Muscle of arm (tissue), 14 donors: ENCODE data around the gene EIF3CL. TPM values are rescaled to one million over a fixed set of nuclear protein-coding genes. Genes with fewer than 3 reads are reported as not detected.
"Not testable (repeated sequence)": the region's sequence is repeated elsewhere in the genome, so short reads cannot be mapped to it uniquely, and the experiment has no call there.

Experiments
- DNase-seq: peaks from one replicate; pipeline ENCODE4 v3.0.0-alpha.2; 2013
- long read RNA-seq, 11 donors: transcript quantifications; one replicate each; lab custom pipeline, GENCODE V29; 2026
- polyA plus RNA-seq, 12 donors: library from polyadenylated mRNA; unstranded; fragments of 120-200 nt; gene quantifications; one replicate each; pipeline ENCODE4 v1.2.1, GENCODE V29; 2013; ENCODE audit not compliant: insufficient read length in 12 of 12

The EIF3CL gene
- polyA plus RNA-seq = 100 to 1,000 TPM in 2 of 12 donors, 10 to 100 TPM in 9, not detected in 1; 34.5 to 151 (median 79.1) TPM
- long read RNA-seq, donor 1, transcript EIF3CL-201 (21 exons, 3,085 nt) = major isoform, 7 of 425 reads
- long read RNA-seq, donor 1, partial matches to known transcripts = 360 of 425 reads
- long read RNA-seq, donor 1, other reads (novel, unspliced or antisense) = 58 of 425 reads
- long read RNA-seq, donor 2, transcript EIF3CL-201 (21 exons, 3,085 nt) = major isoform, 9 of 10 reads
- long read RNA-seq, donor 2, partial matches to known transcripts = 0 of 10 reads
- long read RNA-seq, donor 2, other reads (novel, unspliced or antisense) = 0 of 10 reads
- long read RNA-seq, donor 3, partial matches to known transcripts = 102 of 122 reads
- long read RNA-seq, donor 3, other reads (novel, unspliced or antisense) = 17 of 122 reads
- long read RNA-seq, donor 4, partial matches to known transcripts = 65 of 78 reads
- long read RNA-seq, donor 4, other reads (novel, unspliced or antisense) = 13 of 78 reads
- long read RNA-seq, donor 5, transcript EIF3CL-201 (21 exons, 3,085 nt) = major isoform, 5 of 305 reads
- long read RNA-seq, donor 5, partial matches to known transcripts = 299 of 305 reads
- long read RNA-seq, donor 5, other reads (novel, unspliced or antisense) = 0 of 305 reads
- long read RNA-seq, donor 6, transcript EIF3CL-201 (21 exons, 3,085 nt) = major isoform, 6 of 194 reads
- long read RNA-seq, donor 6, partial matches to known transcripts = 156 of 194 reads
- long read RNA-seq, donor 6, other reads (novel, unspliced or antisense) = 32 of 194 reads
- long read RNA-seq, donor 7, partial matches to known transcripts = 84 of 88 reads
- long read RNA-seq, donor 7, other reads (novel, unspliced or antisense) = 0 of 88 reads
- long read RNA-seq, donor 8, transcript EIF3CL-201 (21 exons, 3,085 nt) = major isoform, 11 of 237 reads
- long read RNA-seq, donor 8, partial matches to known transcripts = 164 of 237 reads
- long read RNA-seq, donor 8, other reads (novel, unspliced or antisense) = 61 of 237 reads
- long read RNA-seq, donor 9, partial matches to known transcripts = 155 of 178 reads
- long read RNA-seq, donor 9, other reads (novel, unspliced or antisense) = 20 of 178 reads
- long read RNA-seq, donor 10, transcript EIF3CL-201 (21 exons, 3,085 nt) = major isoform, 10 of 356 reads
- long read RNA-seq, donor 10, partial matches to known transcripts = 282 of 356 reads
- long read RNA-seq, donor 10, other reads (novel, unspliced or antisense) = 64 of 356 reads
- long read RNA-seq, donor 11, transcript EIF3CL-201 (21 exons, 3,085 nt) = major isoform, 5 of 293 reads
- long read RNA-seq, donor 11, partial matches to known transcripts = 238 of 293 reads
- long read RNA-seq, donor 11, other reads (novel, unspliced or antisense) = 48 of 293 reads

- not testable (repeated sequence) for DNase-seq
Observed at GRCh38 chr16:28403220-28404072, at the start of gene EIF3CL. Gene EIF3CL (minus strand): TSS chr16:28403841. CDS start chr16:28403618, 223 bp downstream.

GRCh38 chr16:28447081-28447480 lies 43.4 kb upstream of the EIF3CL start:
- DNase-seq = not testable (repeated sequence)

- DNase-seq = not testable (repeated sequence)
Observed at GRCh38 chr16:28446388-28446787, 42.7 kb upstream of the EIF3CL start.

GRCh38 chr16:28443943-28444342 lies 40.3 kb upstream of the EIF3CL start:
- not testable (repeated sequence) for DNase-seq

- DNase-seq = not testable (repeated sequence)
Observed at GRCh38 chr16:28438899-28439298, 35.3 kb upstream of the EIF3CL start.

- DNase-seq = not testable (repeated sequence)
Observed at GRCh38 chr16:28435340-28435739, 31.7 kb upstream of the EIF3CL start.

- not testable (repeated sequence) for DNase-seq
Observed at GRCh38 chr16:28426060-28426680, 22.5 kb upstream of the EIF3CL start.

- DNase-seq = not testable (repeated sequence)
Observed at GRCh38 chr16:28421071-28421750, 17.6 kb upstream of the EIF3CL start.

- DNase-seq = not testable (repeated sequence)
Observed at GRCh38 chr16:28417033-28417432, 13.4 kb upstream of the EIF3CL start.

- not testable (repeated sequence) for DNase-seq
Observed at GRCh38 chr16:28414530-28414929, 10.9 kb upstream of the EIF3CL start.

- DNase-seq = not testable (repeated sequence)
Observed at GRCh38 chr16:28413585-28413984, 9.9 kb upstream of the EIF3CL start.

GRCh38 chr16:28392054-28392453 lies 11.6 kb downstream of the EIF3CL start:
- DNase-seq = not testable (repeated sequence)

GRCh38 chr16:28382177-28382867 lies 21.3 kb downstream of the EIF3CL start:
- DNase-seq = not testable (repeated sequence)

GRCh38 chr16:28377822-28378221 lies 25.8 kb downstream of the EIF3CL start:
- DNase-seq = not testable (repeated sequence)

GRCh38 chr16:28377108-28377625 lies 26.5 kb downstream of the EIF3CL start:
- not testable (repeated sequence) for DNase-seq

GRCh38 chr16:28375115-28375514 lies 28.5 kb downstream of the EIF3CL start:
- not testable (repeated sequence) for DNase-seq

- not testable (repeated sequence) for DNase-seq
Observed at GRCh38 chr16:28374281-28374680, 29.4 kb downstream of the EIF3CL start.

GRCh38 chr16:28367926-28368325 lies 35.7 kb downstream of the EIF3CL start:
- DNase-seq = not testable (repeated sequence)
